Progenitor cell of endocrine pancreas (in vitro differentiated cells): ENCODE results near the gene NMRK2. TPM values are rescaled to one million over a fixed set of nuclear protein-coding genes. Genes with fewer than 3 reads are reported as not detected.
"Not testable (repeated sequence)": the region's sequence is repeated elsewhere in the genome, so short reads cannot be mapped to it uniquely, and the experiment has no call there.

Source experiments
- DNase-seq: peaks from one replicate; pipeline ENCODE4 v3.0.0; 2021; ENCODE audit warnings: low spot score; ENCODE audit not compliant: unreplicated experiment
- H3K27ac Mint-ChIP-seq: 2 replicates; pipeline ENCODE4 v1.8.0; 2021; ENCODE audit warnings: mild to moderate bottlenecking, moderate library complexity, mixed read lengths
- H3K27me3 Mint-ChIP-seq: 2 replicates; pipeline ENCODE4 v1.8.0; 2021; ENCODE audit warnings: mixed read lengths
- H3K36me3 Mint-ChIP-seq: 2 replicates; pipeline ENCODE4 v1.8.0; 2022; ENCODE audit warnings: mixed read lengths; ENCODE audit not compliant: insufficient read depth
- H3K4me1 Mint-ChIP-seq: 2 replicates; pipeline ENCODE4 v1.8.0; 2021; ENCODE audit warnings: low read depth, mixed read lengths
- H3K4me3 Mint-ChIP-seq: 2 replicates; pipeline ENCODE4 v1.8.0; 2021; ENCODE audit warnings: low read depth, mild to moderate bottlenecking, moderate library complexity, mixed read lengths
- H3K9me3 Mint-ChIP-seq: 2 replicates; pipeline ENCODE4 v1.8.0; 2021; ENCODE audit warnings: low read depth, mixed read lengths
- total RNA-seq: library from RNA; stranded (reverse); gene quantifications from 2 replicates; pipeline ENCODE4 v1.2.1, GENCODE V29; 2021
- TF ChIP-seq, protein P1 (sequence below): fragments of 200-600 bp; sonication (generic); IDR thresholded peaks from one replicate; pipeline ENCODE4 v1.5.0; 2021; ENCODE audit warnings: antibody characterized with exemption, mild to moderate bottlenecking; ENCODE audit not compliant: unreplicated experiment

NMRK2 gene
- total RNA-seq, 1 donor from 2014 or later = 1.4 TPM

DNA sequence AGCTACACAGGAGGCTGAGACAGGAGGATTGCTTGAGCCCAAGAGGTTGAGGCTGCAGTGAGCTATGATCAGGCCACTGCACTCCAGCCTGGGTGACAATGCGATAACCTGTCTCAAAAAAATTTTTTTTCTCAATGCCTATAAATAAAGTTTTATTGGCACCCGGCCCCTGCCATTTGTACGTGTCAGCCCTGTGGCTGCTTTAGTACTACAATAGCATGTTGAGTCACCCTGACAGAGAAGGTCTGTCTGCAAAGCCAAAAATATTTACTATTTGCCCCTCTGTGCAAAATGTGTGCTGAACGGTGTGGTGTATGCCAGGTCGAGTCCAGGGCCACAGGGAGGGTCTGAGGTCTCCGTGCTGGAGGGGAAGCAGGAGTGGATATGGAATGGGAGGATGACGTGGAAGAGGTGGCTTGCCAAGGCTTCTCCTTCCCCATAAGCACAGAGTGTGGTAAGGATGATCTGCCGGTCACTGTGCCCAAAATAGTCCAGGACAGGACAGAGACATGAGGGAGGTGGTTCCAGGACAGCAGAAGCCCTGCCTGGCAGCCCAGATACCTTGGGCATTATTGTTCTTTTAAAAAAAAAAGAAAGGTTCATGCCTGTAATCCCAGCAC lies 10.0 kb downstream of the NMRK2 start:
- no peak for DNase-seq
- Mint-ChIP-seq H3K4me1 (no peaks in the 10 kb centered on the region), H3K36me3 (no peaks in the 10 kb centered on the region), H3K27me3 (no peaks in the 10 kb centered on the region), H3K9me3 (no peaks in the 10 kb centered on the region), H3K4me3 (no peak overlapping the region), H3K27ac (no peak overlapping the region)
- TF ChIP-seq, protein P1, sequence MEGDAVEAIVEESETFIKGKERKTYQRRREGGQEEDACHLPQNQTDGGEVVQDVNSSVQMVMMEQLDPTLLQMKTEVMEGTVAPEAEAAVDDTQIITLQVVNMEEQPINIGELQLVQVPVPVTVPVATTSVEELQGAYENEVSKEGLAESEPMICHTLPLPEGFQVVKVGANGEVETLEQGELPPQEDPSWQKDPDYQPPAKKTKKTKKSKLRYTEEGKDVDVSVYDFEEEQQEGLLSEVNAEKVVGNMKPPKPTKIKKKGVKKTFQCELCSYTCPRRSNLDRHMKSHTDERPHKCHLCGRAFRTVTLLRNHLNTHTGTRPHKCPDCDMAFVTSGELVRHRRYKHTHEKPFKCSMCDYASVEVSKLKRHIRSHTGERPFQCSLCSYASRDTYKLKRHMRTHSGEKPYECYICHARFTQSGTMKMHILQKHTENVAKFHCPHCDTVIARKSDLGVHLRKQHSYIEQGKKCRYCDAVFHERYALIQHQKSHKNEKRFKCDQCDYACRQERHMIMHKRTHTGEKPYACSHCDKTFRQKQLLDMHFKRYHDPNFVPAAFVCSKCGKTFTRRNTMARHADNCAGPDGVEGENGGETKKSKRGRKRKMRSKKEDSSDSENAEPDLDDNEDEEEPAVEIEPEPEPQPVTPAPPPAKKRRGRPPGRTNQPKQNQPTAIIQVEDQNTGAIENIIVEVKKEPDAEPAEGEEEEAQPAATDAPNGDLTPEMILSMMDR = no peak

DNA sequence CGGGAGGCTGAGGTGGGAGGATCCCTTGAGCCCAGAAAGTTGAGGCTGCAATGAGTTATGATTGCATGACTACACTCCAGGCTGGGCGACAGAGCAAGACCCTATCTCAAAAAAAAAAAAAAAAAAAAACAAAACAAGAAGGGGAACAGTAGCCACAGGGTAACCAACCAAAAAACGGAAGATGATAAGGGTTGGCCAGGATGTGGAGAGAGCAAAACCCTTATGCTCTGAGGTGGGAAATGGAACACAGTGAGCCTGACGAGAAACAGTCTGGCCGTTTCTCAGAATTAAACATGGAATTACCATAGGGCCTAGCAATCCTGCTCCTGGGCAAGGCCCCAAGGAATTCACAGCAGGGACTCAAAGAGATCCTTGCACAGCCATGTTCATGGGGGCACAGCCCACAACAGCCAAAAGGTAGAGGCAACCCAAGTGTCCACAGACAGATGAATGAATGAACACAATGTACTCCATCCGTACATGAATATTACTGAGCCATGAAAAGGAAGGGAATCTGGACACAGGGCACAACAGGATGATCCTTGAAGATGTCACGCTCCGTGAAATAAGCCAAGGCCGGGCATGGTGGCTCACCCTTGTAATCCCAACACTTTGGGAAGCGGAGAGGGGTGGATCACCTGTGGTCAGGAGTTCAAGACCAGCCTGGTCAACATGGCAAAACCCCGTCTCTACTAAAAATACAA lies 11.3 kb downstream of the NMRK2 start:
- Mint-ChIP-seq H3K9me3 (no peaks in the 10 kb centered on the region), H3K4me1 (no peaks in the 10 kb centered on the region), H3K27me3 (no peaks in the 10 kb centered on the region), H3K36me3 (no peaks in the 10 kb centered on the region), H3K27ac (peak overlapping the region; percentile 73), H3K4me3 (no peak overlapping the region)
- TF ChIP-seq, protein P1 = no peak
- no peak for DNase-seq

DNA sequence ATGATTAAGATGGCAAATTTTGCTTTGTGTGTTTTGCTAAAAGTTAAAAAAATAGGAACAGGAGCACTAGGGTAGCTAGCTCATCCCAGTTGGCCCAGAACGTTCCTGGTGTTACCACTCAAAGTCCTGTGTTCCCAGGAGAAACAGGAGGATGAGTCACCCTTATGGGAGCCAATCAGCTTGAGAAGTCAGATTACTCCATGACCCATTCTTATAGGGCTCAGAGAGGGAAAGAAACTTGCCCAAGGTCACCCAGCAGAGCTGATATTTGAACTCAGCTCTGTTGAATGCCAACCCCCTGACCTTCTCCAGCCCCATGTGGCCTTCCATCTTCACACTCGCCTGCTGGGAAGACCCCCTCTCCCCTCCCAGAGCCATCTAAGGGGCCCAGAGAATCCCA lies 13.0 kb downstream of the NMRK2 start:
- Mint-ChIP-seq H3K4me3 (no peak overlapping the region), H3K27ac (no peak overlapping the region), H3K36me3 (no peaks in the 10 kb centered on the region), H3K9me3 (no peaks in the 10 kb centered on the region), H3K4me1 (no peaks in the 10 kb centered on the region), H3K27me3 (no peaks in the 10 kb centered on the region)
- DNase-seq = no peak
- TF ChIP-seq, protein P1 = no peak

DNA sequence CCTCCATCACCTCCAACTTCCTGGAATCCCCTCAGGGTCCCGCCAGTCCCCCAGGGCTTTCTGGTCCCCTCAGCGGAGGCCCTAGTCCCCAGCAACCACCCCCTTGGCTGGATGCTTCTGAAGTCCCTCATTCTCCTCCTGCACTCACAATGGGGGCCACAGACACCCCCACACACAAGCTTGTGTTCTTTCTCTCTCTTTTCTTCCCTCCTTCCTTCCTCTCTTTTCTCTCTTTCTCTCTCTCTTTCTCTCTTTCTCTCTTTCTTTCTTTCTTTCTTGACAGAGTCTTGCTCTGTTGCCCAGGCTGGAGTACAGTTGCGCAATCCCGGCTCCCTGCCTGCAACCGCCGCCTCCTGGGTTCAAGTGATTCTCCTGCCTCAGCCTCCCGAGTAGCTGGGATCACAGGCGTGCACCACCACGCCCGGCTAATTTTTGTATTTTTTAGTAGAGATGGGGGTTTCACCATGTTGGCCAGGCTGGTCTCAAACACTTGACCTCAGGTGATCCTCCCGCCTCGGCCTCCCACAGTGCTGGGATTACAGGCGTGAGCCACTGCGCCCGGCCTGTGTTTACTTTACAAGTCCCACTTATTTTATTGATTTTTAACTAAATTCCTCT lies 14.6 kb downstream of the NMRK2 start:
- H3K36me3 Mint-ChIP-seq, H3K27me3 Mint-ChIP-seq, H3K4me1 Mint-ChIP-seq, H3K9me3 Mint-ChIP-seq, H3K4me3 Mint-ChIP-seq, DNase-seq, H3K27ac Mint-ChIP-seq: not testable (repeated sequence)

DNA sequence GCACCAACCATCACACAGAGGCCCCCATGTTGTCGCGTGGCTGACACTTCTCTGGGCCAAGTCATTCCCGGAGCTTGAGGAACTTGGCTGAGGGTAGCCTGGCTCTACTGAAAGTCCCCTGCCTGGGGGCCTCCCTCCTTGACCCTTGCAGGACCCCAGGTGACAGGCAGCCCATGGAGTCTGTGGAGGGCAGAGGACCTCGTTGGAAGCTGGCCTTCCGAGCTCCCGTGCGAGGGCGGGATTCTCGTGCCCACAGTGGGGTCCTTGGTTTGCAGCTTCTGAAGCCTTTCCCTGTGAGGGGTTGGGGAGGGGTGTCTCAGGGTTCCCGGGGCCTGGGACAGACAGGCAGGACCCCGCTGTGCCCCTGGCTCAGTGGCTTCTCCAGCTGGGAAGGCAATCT lies 16.4 kb downstream of the NMRK2 start:
- Mint-ChIP-seq H3K27me3 (no peaks in the 10 kb centered on the region), H3K4me1 (no peaks in the 10 kb centered on the region), H3K4me3 (no peak overlapping the region), H3K9me3 (no peaks in the 10 kb centered on the region), H3K36me3 (no peaks in the 10 kb centered on the region), H3K27ac (no peak overlapping the region)
- TF ChIP-seq, protein P1 = no peak
- no peak for DNase-seq
